Breast epithelium (tissue), 4 donors: Measurements from ENCODE around the gene CAPRIN2. TPM values are rescaled to one million over a fixed set of nuclear protein-coding genes. Genes with fewer than 3 reads are reported as not detected.

Source experiments
- DNase-seq, 2 donors: peaks; one replicate each; pipeline ENCODE4 v3.0.0-alpha.2; 2019; ENCODE audit warnings: low spot score in 2 of 2
- H3K27ac ChIP-seq, 2 donors: fragments of 200-600 bp; sonication (generic) in 1 of 2; one replicate each; pipeline ENCODE4 v1.5.1; 2016 to 2019; ENCODE audit warnings: mild to moderate bottlenecking in 1 of 2
- H3K27me3 ChIP-seq, 2 donors: fragments of 200-600 bp; sonication (generic) in 1 of 2; one replicate each; pipeline versions ENCODE4 v1.5.1 to v1.6.0; 2017 to 2019; ENCODE audit warnings: control low read depth in 1 of 2, mild to moderate bottlenecking in 1 of 2
- H3K36me3 ChIP-seq: fragments of 200-600 bp; one replicate; pipeline ENCODE4 v1.5.1; 2019
- H3K4me1 ChIP-seq, 2 donors: fragments of 200-600 bp; sonication (generic); one replicate each; pipeline ENCODE4 v1.5.1; 2016 to 2019; ENCODE audit warnings: control low read depth in 1 of 2
- H3K4me3 ChIP-seq, 3 donors: fragments of 200-600 bp; sonication (generic); 1 replicate in 2 of 3; 2 replicates in 1 of 3; pipeline ENCODE4 v1.5.1; 2016 to 2019; ENCODE audit warnings: mild to moderate bottlenecking in 3 of 3, moderate library complexity in 2 of 3
- H3K9me3 ChIP-seq, 2 donors: fragments of 200-600 bp; sonication (generic) in 1 of 2; one replicate each; pipeline ENCODE4 v1.5.1; 2016 to 2019; ENCODE audit warnings: control low read depth in 1 of 2
- POLR2A ChIP-seq: fragments of 450-650 bp; IDR thresholded peaks from one replicate; pipeline ENCODE4 v1.6.1; 2016; ENCODE audit warnings: antibody characterized with exemption, mild to moderate bottlenecking, moderate library complexity
- POLR2AphosphoS5 ChIP-seq, 3 donors: sonication (generic); formaldehyde crosslinking; IDR thresholded peaks; one replicate each; pipeline ENCODE4 v1.6.1; 2017; ENCODE audit warnings: antibody characterized with exemption in 3 of 3
- intact Hi-C: fragments of 100-400 bp; cut with DNase I; formaldehyde crosslinking; loops from one replicate; pipeline ENCODE4 v1.15.1; 2023; ENCODE audit warnings: low total_unique reads
- total RNA-seq, 3 donors: library from RNA; depleted of rRNA; stranded (reverse); fragments of >200 nt; gene quantifications; one replicate each; pipeline ENCODE4 v1.1.0, GENCODE V29; 2016
- TF ChIP-seq, protein P1 (sequence below), 3 donors: fragments of 450-650 bp; IDR thresholded peaks; one replicate each; pipeline ENCODE4 v1.5.1; 2016 to 2017; ENCODE audit warnings: antibody characterized with exemption in 3 of 3, mild to moderate bottlenecking in 3 of 3, moderate library complexity in 3 of 3

Gene CAPRIN2
- total RNA-seq, 3 donors from 2014 or later = 21.8 to 37.9 (median 29.8) TPM

GRCh38 chr12:30779578-30779977 is 24.8 kb upstream of the CAPRIN2 start:
- no peak for DNase-seq
- Histone ChIP-seq H3K4me3 (no peak overlapping the region), H3K27ac (no peak overlapping the region), H3K9me3 (no peaks in the 10 kb centered on the region), H3K27me3 (no peaks in the 10 kb centered on the region), H3K4me1 (no peaks in the 10 kb centered on the region), H3K36me3 (no peaks in the 10 kb centered on the region)
- TF ChIP-seq, protein P1, sequence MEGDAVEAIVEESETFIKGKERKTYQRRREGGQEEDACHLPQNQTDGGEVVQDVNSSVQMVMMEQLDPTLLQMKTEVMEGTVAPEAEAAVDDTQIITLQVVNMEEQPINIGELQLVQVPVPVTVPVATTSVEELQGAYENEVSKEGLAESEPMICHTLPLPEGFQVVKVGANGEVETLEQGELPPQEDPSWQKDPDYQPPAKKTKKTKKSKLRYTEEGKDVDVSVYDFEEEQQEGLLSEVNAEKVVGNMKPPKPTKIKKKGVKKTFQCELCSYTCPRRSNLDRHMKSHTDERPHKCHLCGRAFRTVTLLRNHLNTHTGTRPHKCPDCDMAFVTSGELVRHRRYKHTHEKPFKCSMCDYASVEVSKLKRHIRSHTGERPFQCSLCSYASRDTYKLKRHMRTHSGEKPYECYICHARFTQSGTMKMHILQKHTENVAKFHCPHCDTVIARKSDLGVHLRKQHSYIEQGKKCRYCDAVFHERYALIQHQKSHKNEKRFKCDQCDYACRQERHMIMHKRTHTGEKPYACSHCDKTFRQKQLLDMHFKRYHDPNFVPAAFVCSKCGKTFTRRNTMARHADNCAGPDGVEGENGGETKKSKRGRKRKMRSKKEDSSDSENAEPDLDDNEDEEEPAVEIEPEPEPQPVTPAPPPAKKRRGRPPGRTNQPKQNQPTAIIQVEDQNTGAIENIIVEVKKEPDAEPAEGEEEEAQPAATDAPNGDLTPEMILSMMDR (IDR thresholded peaks at IDR 0.05) = no peak
- TF ChIP-seq POLR2A = no peak
- TF ChIP-seq POLR2AphosphoS5 (IDR thresholded peaks at IDR 0.05) = no peak
- intact Hi-C loops = no loop called here

GRCh38 chr12:30779178-30779577 is 24.4 kb upstream of the CAPRIN2 start:
- Histone ChIP-seq H3K27ac (no peak overlapping the region), H3K4me3 (no peak overlapping the region), H3K27me3 (no peaks in the 10 kb centered on the region), H3K4me1 (no peaks in the 10 kb centered on the region), H3K36me3 (no peaks in the 10 kb centered on the region), H3K9me3 (no peaks in the 10 kb centered on the region)
- intact Hi-C loops = no loop called here
- TF ChIP-seq POLR2A (no peak), POLR2AphosphoS5 (IDR thresholded peaks at IDR 0.05) (no peak)
- TF ChIP-seq, protein P1 (IDR thresholded peaks at IDR 0.05) = no peak
- no peak for DNase-seq

GRCh38 chr12:30774599-30774998 is 19.8 kb upstream of the CAPRIN2 start:
- no peaks in the 10 kb centered on the region for H3K36me3 ChIP-seq
- H3K4me1 ChIP-seq = no peaks in the 10 kb centered on the region
- no peaks in the 10 kb centered on the region for H3K9me3 ChIP-seq
- no peaks in the 10 kb centered on the region for H3K27me3 ChIP-seq
- no peak for TF ChIP-seq POLR2AphosphoS5 (IDR thresholded peaks at IDR 0.05)
- TF ChIP-seq, protein P1 (IDR thresholded peaks at IDR 0.05) = no peak
- no peak for TF ChIP-seq POLR2A
- no peak overlapping the region for H3K27ac ChIP-seq
- intact Hi-C loops = no loop called here
- no peak overlapping the region for H3K4me3 ChIP-seq
- DNase-seq = no peak

DNA sequence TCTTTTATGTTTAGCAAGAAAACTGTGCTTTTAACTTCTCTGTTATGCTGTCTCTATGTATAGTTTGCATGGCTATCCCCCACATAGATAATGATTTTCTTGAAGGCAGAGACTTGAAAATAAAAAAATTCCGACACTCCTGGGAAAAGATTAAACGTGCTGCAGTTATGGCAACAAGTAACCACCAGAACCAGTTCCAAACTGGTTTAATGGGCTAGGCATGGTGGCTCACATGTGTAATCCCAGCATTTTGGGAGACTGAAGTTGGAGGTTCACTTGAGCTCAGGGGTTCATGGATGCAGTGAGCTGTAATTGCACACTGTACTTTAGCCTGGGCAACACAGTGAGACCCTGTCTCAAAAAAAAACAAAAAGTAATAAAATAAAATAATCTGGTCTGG is 15.1 kb upstream of the CAPRIN2 start:
- Histone ChIP-seq H3K4me1 (no peaks in the 10 kb centered on the region), H3K27ac (no peak overlapping the region), H3K9me3 (no peaks in the 10 kb centered on the region), H3K4me3 (no peak overlapping the region), H3K27me3 (no peaks in the 10 kb centered on the region), H3K36me3 (no peaks in the 10 kb centered on the region)
- intact Hi-C loops = no loop called here
- no peak for TF ChIP-seq POLR2A
- TF ChIP-seq, protein P1 (IDR thresholded peaks at IDR 0.05) = no peak
- TF ChIP-seq POLR2AphosphoS5 (IDR thresholded peaks at IDR 0.05) = no peak
- no peak for DNase-seq

DNA sequence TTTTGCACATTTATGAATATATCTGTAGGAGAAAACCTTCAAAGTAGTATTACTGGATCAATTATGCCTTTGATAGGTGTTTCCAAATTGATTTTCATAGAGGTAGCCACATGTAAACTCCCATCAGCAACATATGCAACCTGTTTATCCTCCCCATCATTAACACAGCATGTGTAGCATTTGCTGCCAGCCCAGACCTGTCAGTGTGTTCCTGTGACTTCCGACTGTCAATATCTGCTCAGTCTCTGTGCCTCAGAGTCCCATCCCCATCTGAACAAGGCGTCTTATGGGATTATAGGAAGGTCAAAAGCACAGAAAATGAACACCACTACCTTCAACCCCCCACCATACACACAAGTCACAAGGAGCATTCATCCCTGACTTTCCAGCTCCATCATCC is 9.5 kb upstream of the CAPRIN2 start:
- no peaks in the 10 kb centered on the region for H3K9me3 ChIP-seq
- no peaks in the 10 kb centered on the region for H3K27me3 ChIP-seq
- intact Hi-C loops = no loop called here
- TF ChIP-seq, protein P1 (IDR thresholded peaks at IDR 0.05) = no peak
- TF ChIP-seq POLR2AphosphoS5 (IDR thresholded peaks at IDR 0.05) = no peak
- TF ChIP-seq POLR2A = no peak
- H3K36me3 ChIP-seq = no peaks in the 10 kb centered on the region
- no peak for DNase-seq
- H3K27ac ChIP-seq = no peak overlapping the region
- no peak overlapping the region for H3K4me3 ChIP-seq
- no peaks in the 10 kb centered on the region for H3K4me1 ChIP-seq
